ENCODE data around the gene SERINC3. TPM values are rescaled to one million over a fixed set of nuclear protein-coding genes. Genes with fewer than 3 reads are reported as not detected.

The SERINC3 gene
- total RNA-seq (51.6 and 56.7 TPM in 2 replicates), polyA plus RNA-seq (27.3 and 31.4 TPM in 2 replicates), polyA minus RNA-seq (16.3 and 33.3 TPM in 2 replicates)
- total RNA-seq (2013): 41.4 TPM

- Mint-ChIP-seq H3K27ac (peak within 1 kb of the TSS; percentile 94), H3K9me3 (ENCODE audit: insufficient read depth) (no peaks in the 10 kb centered on the region), H3K27me3 (peaks cover 1% of the 10 kb centered on the region), H3K4me3 (peak within 1 kb of the TSS; percentile 97), H3K4me1 (peaks cover 51% of the 10 kb centered on the region)
- Histone ChIP-seq H3K27ac (ENCODE audit: low read length in 2 of 2) (peak within 1 kb of the TSS; percentile 94 to 95), H3K9ac (ENCODE audit: low read length) (peak within 1 kb of the TSS; percentile 93), H3K9me3 (ENCODE audit: control extremely low read depth in 1 of 3, control insufficient read depth in 2 of 3, insufficient read depth in 1 of 3, low read length in 2 of 3) (no peaks in the 10 kb centered on the region), H3K27me3 (replicated peaks in 1 of 4; ENCODE audit: control extremely low read depth in 1 of 4, control insufficient read depth in 3 of 4, insufficient read depth in 4 of 4, low read length in 3 of 4) (no peaks in the 10 kb centered on the region), H3K36me3 (replicated peaks in 1 of 2; ENCODE audit: control extremely low read depth in 1 of 2, control insufficient read depth in 1 of 2, extremely low read depth in 1 of 2, insufficient read depth in 2 of 2, low read length in 1 of 2) (peaks cover 0 to 4% of the 10 kb centered on the region in 2 experiments), H3K4me1 (ENCODE audit: control insufficient read depth in 2 of 2, insufficient read depth in 2 of 2, low read length in 2 of 2) (peaks cover 18 to 25% of the 10 kb centered on the region in 2 donors), H3K4me2 (replicated peaks; ENCODE audit: low read depth, low read length, poor library complexity, severe bottlenecking) (peak within 1 kb of the TSS; percentile 78), H4K20me1 (ENCODE audit: control insufficient read depth, insufficient read depth, low read length, poor library complexity, severe bottlenecking) (peaks cover 13% of the 10 kb centered on the region), H3K79me2 (ENCODE audit: control insufficient read depth, insufficient read depth, low read length) (peaks cover 84% of the 10 kb centered on the region), H2AFZ (ENCODE audit: insufficient read depth, low read depth, low read length, poor library complexity, severe bottlenecking) (peak within 1 kb of the TSS; percentile 61), H3K4me3 (ENCODE audit: control extremely low read depth in 1 of 5, extremely low read depth in 1 of 5, insufficient read depth in 1 of 5, low read depth in 2 of 5, low read length in 4 of 5) (peak within 1 kb of the TSS; percentile 89 to 98 (median 95))
- CTCF ChIA-PET: interaction anchor here (0.9 to 1.9 kb wide), 6 partner anchors 9 to 97 kb away, joined by 3 to 6 read pairs (median 4); no protein-coding TSS in a partner anchor
- WGBS (ENCODE audit: insufficient coverage): under 1% methylated on average over 48 of the region's 49 CpGs
- POLR2A ChIA-PET: interaction anchor here (0.6 to 1.3 kb wide), 5 partner anchors 55 to 1064 kb away, joined by 3 to 9 read pairs (median 6); no protein-coding TSS in a partner anchor
- DNase-seq (peak; percentile 98), ATAC-seq (ENCODE audit: low read depth) (peak; percentile 99)
- TF ChIP-seq EZH2 (IDR thresholded peaks at IDR 0.05; ENCODE audit: borderline replicate concordance, insufficient read depth, low read depth, low read length, poor library complexity, severe bottlenecking) (no peak), CTCF (IDR thresholded peaks at IDR 0.05) (no peak)
- intact Hi-C loops (cut with micrococcal nuclease): loop anchor here (1.0 to 5.0 kb wide), 8 partner anchors 10 to 446 kb away; partner anchors contain the start of genes STK4, TTPAL and YWHAB
These were observed at the start of gene SERINC3 for GRCh38 chr20:44521484-44522481. TSS of gene SERINC3 (minus strand) at chr20:44522070. CDS start at chr20:44521951, 119 bp downstream.

All from B cell (primary cell).